Endothelial cell of umbilical vein (primary cell): ENCODE data around the gene SLC2A2. TPM values are rescaled to one million over a fixed set of nuclear protein-coding genes. Genes with fewer than 3 reads are reported as not detected.

Experiments used
- BruUV-seq: library from RNA; stranded (reverse); fragments of 400-500 nt; replicated peaks from 2 replicates; lab custom pipeline; 2021; lab: Mats Ljungman, UMichigan
- CTCF ChIA-PET: fragments of 300-600, 350-600 bp; sonication (Branson Sonifier 250); formaldehyde crosslinking; loops from one replicate; lab custom pipeline; 2021; ENCODE audit warnings: antibody characterized with exemption, inconsistent platforms; lab: Charles Lee
- POLR2A ChIA-PET: fragments of 300-600, 350-600 bp; sonication (Branson Sonifier 250); formaldehyde crosslinking; loops from one replicate; lab custom pipeline; 2021; ENCODE audit warnings: antibody characterized with exemption, inconsistent platforms; lab: Charles Lee
- DNase-seq: peaks from one replicate; pipeline ENCODE4 v3.0.0-alpha.2; 2011; ENCODE audit warnings: low read depth, low spot score
- FAIRE-seq: peaks from 2 replicates; lab custom pipeline; 2011; peaks lifted over from hg19 to GRCh38; lab: Jason Lieb, UNC
- H2AFZ ChIP-seq: 2 replicates; pipeline ENCODE4 v1.6.0; 2012; ENCODE audit warnings: low read depth, low read length, control low read depth, inconsistent platforms
- H3K27ac ChIP-seq: 2 replicates; pipeline ENCODE4 v1.5.1; 2011; ENCODE audit warnings: low read depth, mild to moderate bottlenecking, control low read depth, low read length, moderate library complexity; ENCODE audit not compliant: insufficient read depth
- H3K27me3 ChIP-seq, 2 experiments: 2 replicates each; pipeline versions ENCODE4 v1.6.0 to v1.6.1; 2011; ENCODE audit warnings: low read length in 2 of 2, mixed read lengths in 1 of 2; ENCODE audit not compliant: control insufficient read depth in 2 of 2, insufficient read depth in 2 of 2
- H3K36me3 ChIP-seq, 2 experiments: 2 replicates in 1 of 2; 3 replicates in 1 of 2; pipeline ENCODE4 v1.5.1; 2011; ENCODE audit warnings: low read length in 2 of 2, mild to moderate bottlenecking in 1 of 2, moderate library complexity in 1 of 2; ENCODE audit not compliant: control insufficient read depth in 2 of 2, insufficient read depth in 2 of 2; ENCODE audit errors: extremely low read depth in 1 of 2
- H3K4me1 ChIP-seq: 3 replicates; pipeline ENCODE4 v1.5.1; 2011; ENCODE audit warnings: mild to moderate bottlenecking, low read length; ENCODE audit not compliant: control insufficient read depth, insufficient read depth; ENCODE audit errors: extremely low read depth
- H3K4me2 ChIP-seq: 2 replicates; pipeline ENCODE4 v1.6.1; 2011; ENCODE audit warnings: low read length, control low read depth, mixed read lengths; ENCODE audit not compliant: insufficient read depth
- H3K4me3 ChIP-seq, 3 experiments: fragments of 200-600 bp in 1 of 3; sonication (generic), shearing (Covaris generic) in 1 of 3; replicated peaks in 1 of 3; 2 replicates each; pipeline ENCODE4 v1.5.1; 2011 to 2016; ENCODE audit warnings: control low read depth in 3 of 3, low read length in 3 of 3, mild to moderate bottlenecking in 2 of 3, inconsistent platforms in 1 of 3, low read depth in 1 of 3, moderate library complexity in 1 of 3; ENCODE audit not compliant: insufficient read depth in 1 of 3
- H3K79me2 ChIP-seq: 2 replicates; pipeline ENCODE4 v1.6.0; 2012; ENCODE audit warnings: low read length, inconsistent platforms; ENCODE audit not compliant: control insufficient read depth, insufficient read depth
- H3K9ac ChIP-seq: replicated peaks from 2 replicates; pipeline ENCODE3; 2011; ENCODE audit warnings: low read length, control low read depth; ENCODE audit not compliant: insufficient read depth; ENCODE audit errors: extremely low read depth
- H3K9me1 ChIP-seq: replicated peaks from 3 replicates; pipeline ENCODE4 v1.6.0; 2011; ENCODE audit warnings: mild to moderate bottlenecking, low read length; ENCODE audit not compliant: control insufficient read depth, insufficient read depth; ENCODE audit errors: extremely low read depth
- H3K9me3 ChIP-seq: replicated peaks from 2 replicates; pipeline ENCODE4 v1.5.1; 2012; ENCODE audit warnings: low read length, inconsistent platforms; ENCODE audit not compliant: control insufficient read depth, insufficient read depth
- H4K20me1 ChIP-seq: replicated peaks from 2 replicates; pipeline ENCODE3; 2011; ENCODE audit warnings: mild to moderate bottlenecking, low read length; ENCODE audit not compliant: control insufficient read depth, insufficient read depth; ENCODE audit errors: extremely low read depth
- CTCF ChIP-seq, 2 donors: IDR thresholded peaks; 1 replicate in 1 of 2; 2 replicates in 1 of 2; pipeline ENCODE4 v1.5.1; 2011; ENCODE audit warnings: low read length in 2 of 2, mild to moderate bottlenecking in 2 of 2, moderate library complexity in 2 of 2, control low read depth in 1 of 2, inconsistent platforms in 1 of 2, low read depth in 1 of 2; ENCODE audit not compliant: insufficient read depth in 1 of 2; ENCODE audit errors: extremely low read depth in 1 of 2
- EZH2 ChIP-seq: IDR thresholded peaks from 2 replicates; pipeline ENCODE4 v1.6.1; 2012; ENCODE audit warnings: borderline replicate concordance, low read depth, mild to moderate bottlenecking, moderate library complexity, low read length, inconsistent platforms; ENCODE audit not compliant: severe bottlenecking
- FOS ChIP-seq: IDR thresholded peaks from 2 replicates; pipeline ENCODE4 v1.6.1; 2011; ENCODE audit warnings: mild to moderate bottlenecking, low read length, moderate library complexity, borderline replicate concordance; ENCODE audit not compliant: insufficient read depth
- GATA2 ChIP-seq: IDR thresholded peaks from 2 replicates; pipeline ENCODE4 v1.7.0; 2011; ENCODE audit warnings: low read depth, mild to moderate bottlenecking, moderate library complexity, mixed read lengths, low read length; ENCODE audit not compliant: insufficient read length, insufficient read depth
- JUN ChIP-seq: IDR thresholded peaks from 2 replicates; pipeline ENCODE4 v1.6.1; 2011; ENCODE audit warnings: borderline replicate concordance, low read depth; ENCODE audit not compliant: insufficient read length, insufficient read depth
- MAX ChIP-seq: IDR thresholded peaks from 2 replicates; pipeline ENCODE4 v1.6.1; 2011; ENCODE audit not compliant: insufficient read depth, insufficient read length
- MYC ChIP-seq: IDR thresholded peaks from one replicate; pipeline ENCODE4 v1.6.1; 2011; ENCODE audit warnings: mild to moderate bottlenecking, low read depth, low read length
- POLR2A ChIP-seq: IDR thresholded peaks from 2 replicates; pipeline ENCODE4 v1.6.1; 2012; ENCODE audit warnings: low read depth, mild to moderate bottlenecking, control low read depth, low read length
- POLR2AphosphoS5 ChIP-seq: IDR thresholded peaks from 2 replicates; pipeline ENCODE4 v1.6.1; 2012; ENCODE audit warnings: low read depth, mild to moderate bottlenecking, control low read depth, low read length, moderate library complexity; ENCODE audit not compliant: insufficient read depth
- dilution Hi-C: fragments of 300-500 bp; cut with MboI; formaldehyde crosslinking; loops from one replicate; pipeline ENCODE4 v1.15.0; 2019; ENCODE audit warnings: low sequenced_read_pairs; ENCODE audit not compliant: extremely low pct_ligation_motif_present
- intact Hi-C: fragments of 100-400 bp; cut with micrococcal nuclease; formaldehyde crosslinking; loops from one replicate; pipeline ENCODE4 v1.10.0; 2022
- polyA plus RNA-seq, 4 experiments: library from polyadenylated mRNA; depleted of rRNA in 3 of 4; stranded (reverse) in 3 of 4; unstranded in 1 of 4; fragments of >200 nt; gene quantifications; 2 replicates each; pipeline versions ENCODE4 v1.2.1 to v1.2.3, GENCODE V29; 2011 to 2012; ENCODE audit warnings: missing spikeins in 1 of 4
- total RNA-seq: library from RNA; stranded (reverse); gene quantifications from 2 replicates; pipeline ENCODE4 v1.2.3, GENCODE V29; 2021

The SLC2A2 gene
- total and polyA plus RNA-seq, 2 donors (not counting 3 experiments of a cell fraction or from before 2014, with no cell fraction given) = not detected

GRCh38 chr3:171039674-171040073 lies 13.2 kb upstream of the SLC2A2 start:
- Histone ChIP-seq H3K27me3 (no peaks in the 10 kb centered on the region), H3K9ac (no peak overlapping the region), H4K20me1 (no peaks in the 10 kb centered on the region), H3K9me1 (no peaks in the 10 kb centered on the region), H3K27ac (no peak overlapping the region), H3K4me1 (no peaks in the 10 kb centered on the region), H3K4me2 (no peak overlapping the region), H2AFZ (no peak overlapping the region), H3K79me2 (no peaks in the 10 kb centered on the region), H3K9me3 (no peaks in the 10 kb centered on the region), H3K4me3 (no peak overlapping the region), H3K36me3 (no peaks in the 10 kb centered on the region)
- no TSS peak for BruUV-seq
- POLR2A ChIA-PET = no interaction called here
- FAIRE-seq (no peak), DNase-seq (no peak)
- dilution Hi-C loops (no loop called here), intact Hi-C loops (no loop called here)
- TF ChIP-seq MAX (no peak), CTCF (IDR thresholded peaks at IDR 0.05; ENCODE audit: extremely low read depth in 1 of 2, insufficient read depth in 1 of 2, low read depth in 1 of 2, low read length in 2 of 2) (no peak), EZH2 (no peak), FOS (no peak), POLR2A (no peak), MYC (no peak), POLR2AphosphoS5 (no peak), GATA2 (no peak), JUN (no peak)
- CTCF ChIA-PET = no interaction called here
